Measurements from ENCODE around the gene RNF25.

DNA sequence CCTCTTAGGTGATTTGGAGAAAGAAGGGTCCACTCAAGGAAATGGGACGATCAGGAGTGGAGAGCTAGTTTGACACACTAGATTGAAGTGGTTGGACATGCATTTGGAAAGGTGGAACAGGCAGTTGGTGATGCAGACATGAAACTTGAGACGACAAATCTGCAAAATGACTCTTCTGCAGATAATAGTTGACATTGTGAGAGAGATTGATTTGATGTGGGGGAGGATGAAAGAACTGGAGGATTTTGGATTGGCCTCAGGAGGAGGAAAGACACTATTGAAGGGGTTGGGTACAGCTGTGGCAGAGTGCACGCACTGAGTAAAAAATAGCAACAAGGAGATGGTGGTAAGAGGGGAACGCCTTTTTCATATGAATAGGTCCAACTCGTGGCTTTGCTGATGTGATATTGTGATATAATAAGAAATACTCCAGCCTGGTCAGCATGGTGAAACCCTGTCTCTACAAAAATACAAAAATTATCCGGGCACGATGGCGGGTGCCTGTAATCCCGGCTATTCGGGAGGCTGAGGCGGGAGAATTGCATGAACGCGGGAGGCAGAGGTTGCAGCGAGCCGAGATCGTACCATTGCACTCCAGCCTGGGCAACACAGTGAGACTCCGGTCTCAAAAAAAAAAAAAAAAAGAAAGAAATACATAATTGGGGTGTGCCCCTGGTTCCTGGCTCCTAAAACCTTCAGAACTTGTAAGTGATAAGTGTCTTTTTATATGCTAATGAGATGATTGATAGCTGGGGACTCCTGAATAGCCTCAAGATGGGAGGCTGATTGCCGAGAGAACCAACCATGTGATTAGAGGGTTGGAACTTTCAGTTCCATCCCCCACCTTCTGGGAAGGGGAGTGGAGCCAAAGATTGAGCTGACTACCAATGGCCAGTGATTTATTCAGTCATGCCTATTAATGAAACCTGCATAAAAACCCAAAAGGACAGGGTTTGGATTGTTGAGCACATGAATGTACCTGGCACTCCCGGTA lies 48.5 kb upstream of the RNF25 start:
- TF ChIP-seq, protein P1, sequence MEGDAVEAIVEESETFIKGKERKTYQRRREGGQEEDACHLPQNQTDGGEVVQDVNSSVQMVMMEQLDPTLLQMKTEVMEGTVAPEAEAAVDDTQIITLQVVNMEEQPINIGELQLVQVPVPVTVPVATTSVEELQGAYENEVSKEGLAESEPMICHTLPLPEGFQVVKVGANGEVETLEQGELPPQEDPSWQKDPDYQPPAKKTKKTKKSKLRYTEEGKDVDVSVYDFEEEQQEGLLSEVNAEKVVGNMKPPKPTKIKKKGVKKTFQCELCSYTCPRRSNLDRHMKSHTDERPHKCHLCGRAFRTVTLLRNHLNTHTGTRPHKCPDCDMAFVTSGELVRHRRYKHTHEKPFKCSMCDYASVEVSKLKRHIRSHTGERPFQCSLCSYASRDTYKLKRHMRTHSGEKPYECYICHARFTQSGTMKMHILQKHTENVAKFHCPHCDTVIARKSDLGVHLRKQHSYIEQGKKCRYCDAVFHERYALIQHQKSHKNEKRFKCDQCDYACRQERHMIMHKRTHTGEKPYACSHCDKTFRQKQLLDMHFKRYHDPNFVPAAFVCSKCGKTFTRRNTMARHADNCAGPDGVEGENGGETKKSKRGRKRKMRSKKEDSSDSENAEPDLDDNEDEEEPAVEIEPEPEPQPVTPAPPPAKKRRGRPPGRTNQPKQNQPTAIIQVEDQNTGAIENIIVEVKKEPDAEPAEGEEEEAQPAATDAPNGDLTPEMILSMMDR (IDR thresholded peaks at IDR 0.05) = no peak
- TF ChIP-seq POLR2A (IDR thresholded peaks at IDR 0.05) = no peak
